Measurements from ENCODE around the gene CLDN25. TPM values are rescaled to one million over a fixed set of nuclear protein-coding genes. Genes with fewer than 3 reads are reported as not detected.
A peak's percentile ranks its signal among the peaks of the same experiment; 100 is the strongest.

CLDN25 gene
- total and polyA plus RNA-seq, 2 of the 13 experiments (the other 11 are each of a cell fraction or from before 2014, with no cell fraction given) = not detected

- TF ChIP-seq, protein P1, sequence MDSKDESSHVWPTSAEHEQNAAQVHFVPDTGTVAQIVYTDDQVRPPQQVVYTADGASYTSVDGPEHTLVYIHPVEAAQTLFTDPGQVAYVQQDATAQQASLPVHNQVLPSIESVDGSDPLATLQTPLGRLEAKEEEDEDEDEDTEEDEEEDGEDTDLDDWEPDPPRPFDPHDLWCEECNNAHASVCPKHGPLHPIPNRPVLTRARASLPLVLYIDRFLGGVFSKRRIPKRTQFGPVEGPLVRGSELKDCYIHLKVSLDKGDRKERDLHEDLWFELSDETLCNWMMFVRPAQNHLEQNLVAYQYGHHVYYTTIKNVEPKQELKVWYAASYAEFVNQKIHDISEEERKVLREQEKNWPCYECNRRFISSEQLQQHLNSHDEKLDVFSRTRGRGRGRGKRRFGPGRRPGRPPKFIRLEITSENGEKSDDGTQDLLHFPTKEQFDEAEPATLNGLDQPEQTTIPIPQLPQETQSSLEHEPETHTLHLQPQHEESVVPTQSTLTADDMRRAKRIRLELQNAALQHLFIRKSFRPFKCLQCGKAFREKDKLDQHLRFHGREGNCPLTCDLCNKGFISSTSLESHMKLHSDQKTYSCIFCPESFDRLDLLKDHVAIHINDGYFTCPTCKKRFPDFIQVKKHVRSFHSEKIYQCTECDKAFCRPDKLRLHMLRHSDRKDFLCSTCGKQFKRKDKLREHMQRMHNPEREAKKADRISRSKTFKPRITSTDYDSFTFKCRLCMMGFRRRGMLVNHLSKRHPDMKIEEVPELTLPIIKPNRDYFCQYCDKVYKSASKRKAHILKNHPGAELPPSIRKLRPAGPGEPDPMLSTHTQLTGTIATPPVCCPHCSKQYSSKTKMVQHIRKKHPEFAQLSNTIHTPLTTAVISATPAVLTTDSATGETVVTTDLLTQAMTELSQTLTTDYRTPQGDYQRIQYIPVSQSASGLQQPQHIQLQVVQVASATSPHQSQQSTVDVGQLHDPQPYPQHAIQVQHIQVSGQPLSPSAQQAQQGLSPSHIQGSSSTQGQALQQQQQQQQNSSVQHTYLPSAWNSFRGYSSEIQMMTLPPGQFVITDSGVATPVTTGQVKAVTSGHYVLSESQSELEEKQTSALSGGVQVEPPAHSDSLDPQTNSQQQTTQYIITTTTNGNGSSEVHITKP (CRISPR knock-in tag; IDR thresholded peaks at IDR 0.05; ENCODE audit: low read depth) = no peak
- peak; percentile 33; the same call in 1 of the 2 replicates for TF ChIP-seq ZMYM3 (CRISPR knock-in tag; IDR thresholded peaks at IDR 0.05)
- peak; percentile 71 for TF ChIP-seq XRCC5 (optimal IDR thresholded peaks at IDR 0.05; ENCODE audit: low read length)
- no peak for TF ChIP-seq ZNF18 (CRISPR knock-in tag; IDR thresholded peaks at IDR 0.05; ENCODE audit: insufficient replicate concordance)
- TF ChIP-seq STAG1 (CRISPR knock-in tag; IDR thresholded peaks at IDR 0.05) = peak; percentile 58
- no peak for TF ChIP-seq ZNF780A (CRISPR knock-in tag; IDR thresholded peaks at IDR 0.05)
- peak; percentile 73 for TF ChIP-seq HNF4A (CRISPR knock-in tag; IDR thresholded peaks at IDR 0.05)
- peak; percentile 74; the same call in 1 of the 2 replicates for TF ChIP-seq ZNF3 (CRISPR knock-in tag; IDR thresholded peaks at IDR 0.05)
- no peak for TF ChIP-seq RCOR2 (CRISPR knock-in tag; IDR thresholded peaks at IDR 0.05)
- TF ChIP-seq ZNF674 (CRISPR knock-in tag; IDR thresholded peaks at IDR 0.05; ENCODE audit: low read depth) = no peak
- no peak for TF ChIP-seq ZNF558 (CRISPR knock-in tag; IDR thresholded peaks at IDR 0.05; ENCODE audit: borderline replicate concordance)
- no peak for TF ChIP-seq PLSCR1 (CRISPR knock-in tag; IDR thresholded peaks at IDR 0.05; ENCODE audit: borderline replicate concordance)
- TF ChIP-seq, protein P2, sequence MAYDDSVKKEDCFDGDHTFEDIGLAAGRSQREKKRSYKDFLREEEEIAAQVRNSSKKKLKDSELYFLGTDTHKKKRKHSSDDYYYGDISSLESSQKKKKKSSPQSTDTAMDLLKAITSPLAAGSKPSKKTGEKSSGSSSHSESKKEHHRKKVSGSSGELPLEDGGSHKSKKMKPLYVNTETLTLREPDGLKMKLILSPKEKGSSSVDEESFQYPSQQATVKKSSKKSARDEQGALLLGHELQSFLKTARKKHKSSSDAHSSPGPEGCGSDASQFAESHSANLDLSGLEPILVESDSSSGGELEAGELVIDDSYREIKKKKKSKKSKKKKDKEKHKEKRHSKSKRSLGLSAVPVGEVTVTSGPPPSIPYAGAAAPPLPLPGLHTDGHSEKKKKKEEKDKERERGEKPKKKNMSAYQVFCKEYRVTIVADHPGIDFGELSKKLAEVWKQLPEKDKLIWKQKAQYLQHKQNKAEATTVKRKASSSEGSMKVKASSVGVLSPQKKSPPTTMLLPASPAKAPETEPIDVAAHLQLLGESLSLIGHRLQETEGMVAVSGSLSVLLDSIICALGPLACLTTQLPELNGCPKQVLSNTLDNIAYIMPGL (CRISPR knock-in tag; IDR thresholded peaks at IDR 0.05; ENCODE audit: borderline replicate concordance in 1 of 2, low read depth in 1 of 2) = peak; percentile 27 to 35; a peak in 2 of 4 replicates
- TF ChIP-seq, protein P3, sequence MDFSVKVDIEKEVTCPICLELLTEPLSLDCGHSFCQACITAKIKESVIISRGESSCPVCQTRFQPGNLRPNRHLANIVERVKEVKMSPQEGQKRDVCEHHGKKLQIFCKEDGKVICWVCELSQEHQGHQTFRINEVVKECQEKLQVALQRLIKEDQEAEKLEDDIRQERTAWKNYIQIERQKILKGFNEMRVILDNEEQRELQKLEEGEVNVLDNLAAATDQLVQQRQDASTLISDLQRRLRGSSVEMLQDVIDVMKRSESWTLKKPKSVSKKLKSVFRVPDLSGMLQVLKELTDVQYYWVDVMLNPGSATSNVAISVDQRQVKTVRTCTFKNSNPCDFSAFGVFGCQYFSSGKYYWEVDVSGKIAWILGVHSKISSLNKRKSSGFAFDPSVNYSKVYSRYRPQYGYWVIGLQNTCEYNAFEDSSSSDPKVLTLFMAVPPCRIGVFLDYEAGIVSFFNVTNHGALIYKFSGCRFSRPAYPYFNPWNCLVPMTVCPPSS (IDR thresholded peaks at IDR 0.05) = no peak
These were observed 26.8 kb downstream of the CLDN25 start (continued) for GRCh38 chr11:113806406-113806805.
